Adipocyte (in vitro differentiated cells): Measurements from ENCODE around the gene FGD2.

Source experiments
- DNase-seq: peaks from one replicate; pipeline ENCODE4 v3.0.0-alpha.2; 2015; ENCODE audit warnings: low read depth
- H3K27me3 ChIP-seq: replicated peaks from 2 replicates; pipeline ENCODE4 v1.7.0; 2013; ENCODE audit warnings: mild to moderate bottlenecking, low read length, moderate library complexity; ENCODE audit not compliant: control insufficient read depth, insufficient read depth
- H3K36me3 ChIP-seq: 2 replicates; pipeline ENCODE4 v1.7.0; 2013; ENCODE audit warnings: low read length, mild to moderate bottlenecking, moderate library complexity; ENCODE audit not compliant: control insufficient read depth, insufficient read depth, severe bottlenecking
- H3K4me1 ChIP-seq: 2 replicates; pipeline ENCODE4 v1.7.0; 2013; ENCODE audit warnings: mild to moderate bottlenecking, low read length, moderate library complexity; ENCODE audit not compliant: control insufficient read depth, insufficient read depth
- H3K4me3 ChIP-seq: 2 replicates; pipeline ENCODE4 v1.7.0; 2013; ENCODE audit warnings: mild to moderate bottlenecking, low read length, moderate library complexity
- H3K9ac ChIP-seq: 2 replicates; pipeline ENCODE4 v1.7.0; 2013; ENCODE audit warnings: mild to moderate bottlenecking, low read length, moderate library complexity
- H3K9me3 ChIP-seq: 2 replicates; pipeline ENCODE4 v1.7.0; 2013; ENCODE audit warnings: mild to moderate bottlenecking, low read length, moderate library complexity; ENCODE audit not compliant: control insufficient read depth

FGD2 gene

GRCh38 chr6:37077191-37077904, 71.9 kb downstream of the FGD2 start:
- peak overlapping the region; percentile 77 for H3K9ac ChIP-seq
- no peak for DNase-seq
- H3K4me3 ChIP-seq, result no peak overlapping the region
- H3K36me3 ChIP-seq, result no peaks in the 10 kb centered on the region
- peaks cover 7% of the 10 kb centered on the region for H3K9me3 ChIP-seq
- no peaks in the 10 kb centered on the region for H3K27me3 ChIP-seq
- peaks cover 50% of the 10 kb centered on the region for H3K4me1 ChIP-seq

GRCh38 chr6:37077905-37078296, 72.4 kb downstream of the FGD2 start:
- Histone ChIP-seq H3K27me3 (no peaks in the 10 kb centered on the region), H3K9ac (peak overlapping the region; percentile 77), H3K4me1 (peaks cover 51% of the 10 kb centered on the region), H3K9me3 (peaks cover 5% of the 10 kb centered on the region), H3K4me3 (no peak overlapping the region), H3K36me3 (no peaks in the 10 kb centered on the region)
- peak; percentile 98 for DNase-seq
